HL-60 (cell line): ENCODE results near the gene LETM1.

Experiments
- POLR2AphosphoS5 ChIP-seq: IDR thresholded peaks from 2 replicates; pipeline ENCODE4 v1.6.1; 2012; ENCODE audit warnings: low read depth
- SPI1 ChIP-seq: IDR thresholded peaks from 2 replicates; pipeline ENCODE4 v1.6.1; 2012; ENCODE audit warnings: low read depth, mild to moderate bottlenecking, borderline replicate concordance
- TF ChIP-seq, protein P1 (sequence below): IDR thresholded peaks from one replicate; pipeline ENCODE4 v1.5.1; 2011; ENCODE audit warnings: low read length, control low read depth, inconsistent platforms; ENCODE audit not compliant: insufficient read depth
- TF ChIP-seq, protein P2 (sequence below): IDR thresholded peaks from 2 replicates; pipeline ENCODE4 v1.6.1; 2012; ENCODE audit warnings: low read depth; ENCODE audit not compliant: insufficient replicate concordance

DNA sequence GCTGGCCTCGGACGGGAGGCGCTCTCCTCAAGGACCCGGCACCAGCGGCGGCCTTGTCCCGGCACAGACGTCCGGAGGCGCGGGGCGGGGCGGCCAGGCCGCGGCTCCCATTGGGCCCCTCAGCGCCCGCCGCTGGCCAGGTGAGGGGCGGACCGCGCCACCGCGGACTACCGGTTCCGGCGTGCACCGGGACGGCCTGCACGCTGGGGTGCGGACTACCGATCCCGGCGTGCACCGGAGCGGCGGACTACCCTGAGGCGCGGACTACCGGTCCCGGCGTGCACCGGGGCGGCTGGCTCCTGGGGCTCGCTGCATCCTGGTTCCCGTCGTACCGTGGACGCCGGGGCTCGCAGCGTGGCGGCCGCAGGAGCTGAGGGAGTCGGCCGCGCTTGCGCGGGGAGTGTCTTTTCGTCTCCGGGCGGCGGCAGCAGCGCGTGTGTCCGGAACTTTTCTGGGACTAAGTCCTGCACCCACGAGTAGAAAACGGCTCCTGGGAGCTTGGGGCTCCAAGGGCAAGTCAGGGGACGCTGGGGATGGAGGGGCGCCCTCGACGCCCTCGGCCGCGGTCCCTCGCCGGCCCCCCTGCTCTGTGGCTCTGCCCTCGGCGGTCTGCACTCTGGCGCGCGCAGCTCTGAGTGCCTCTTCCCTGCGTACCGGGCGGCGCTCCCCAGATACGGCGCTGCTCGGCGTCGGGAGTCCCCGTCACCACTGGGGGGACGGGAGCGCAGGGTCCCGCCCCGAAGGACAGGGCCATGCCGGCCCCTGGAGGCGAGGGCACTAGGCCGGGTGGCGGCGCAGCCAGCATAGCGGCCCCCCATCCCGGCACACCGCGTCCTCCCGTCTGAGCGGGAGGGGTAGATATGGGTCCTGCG is at the start of gene LETM1:
- TF ChIP-seq, protein P1, sequence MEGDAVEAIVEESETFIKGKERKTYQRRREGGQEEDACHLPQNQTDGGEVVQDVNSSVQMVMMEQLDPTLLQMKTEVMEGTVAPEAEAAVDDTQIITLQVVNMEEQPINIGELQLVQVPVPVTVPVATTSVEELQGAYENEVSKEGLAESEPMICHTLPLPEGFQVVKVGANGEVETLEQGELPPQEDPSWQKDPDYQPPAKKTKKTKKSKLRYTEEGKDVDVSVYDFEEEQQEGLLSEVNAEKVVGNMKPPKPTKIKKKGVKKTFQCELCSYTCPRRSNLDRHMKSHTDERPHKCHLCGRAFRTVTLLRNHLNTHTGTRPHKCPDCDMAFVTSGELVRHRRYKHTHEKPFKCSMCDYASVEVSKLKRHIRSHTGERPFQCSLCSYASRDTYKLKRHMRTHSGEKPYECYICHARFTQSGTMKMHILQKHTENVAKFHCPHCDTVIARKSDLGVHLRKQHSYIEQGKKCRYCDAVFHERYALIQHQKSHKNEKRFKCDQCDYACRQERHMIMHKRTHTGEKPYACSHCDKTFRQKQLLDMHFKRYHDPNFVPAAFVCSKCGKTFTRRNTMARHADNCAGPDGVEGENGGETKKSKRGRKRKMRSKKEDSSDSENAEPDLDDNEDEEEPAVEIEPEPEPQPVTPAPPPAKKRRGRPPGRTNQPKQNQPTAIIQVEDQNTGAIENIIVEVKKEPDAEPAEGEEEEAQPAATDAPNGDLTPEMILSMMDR: no peak
- TF ChIP-seq POLR2AphosphoS5 (peak; percentile 47; the same call in 1 of the 2 replicates), SPI1 (no peak)
- TF ChIP-seq, protein P2, sequence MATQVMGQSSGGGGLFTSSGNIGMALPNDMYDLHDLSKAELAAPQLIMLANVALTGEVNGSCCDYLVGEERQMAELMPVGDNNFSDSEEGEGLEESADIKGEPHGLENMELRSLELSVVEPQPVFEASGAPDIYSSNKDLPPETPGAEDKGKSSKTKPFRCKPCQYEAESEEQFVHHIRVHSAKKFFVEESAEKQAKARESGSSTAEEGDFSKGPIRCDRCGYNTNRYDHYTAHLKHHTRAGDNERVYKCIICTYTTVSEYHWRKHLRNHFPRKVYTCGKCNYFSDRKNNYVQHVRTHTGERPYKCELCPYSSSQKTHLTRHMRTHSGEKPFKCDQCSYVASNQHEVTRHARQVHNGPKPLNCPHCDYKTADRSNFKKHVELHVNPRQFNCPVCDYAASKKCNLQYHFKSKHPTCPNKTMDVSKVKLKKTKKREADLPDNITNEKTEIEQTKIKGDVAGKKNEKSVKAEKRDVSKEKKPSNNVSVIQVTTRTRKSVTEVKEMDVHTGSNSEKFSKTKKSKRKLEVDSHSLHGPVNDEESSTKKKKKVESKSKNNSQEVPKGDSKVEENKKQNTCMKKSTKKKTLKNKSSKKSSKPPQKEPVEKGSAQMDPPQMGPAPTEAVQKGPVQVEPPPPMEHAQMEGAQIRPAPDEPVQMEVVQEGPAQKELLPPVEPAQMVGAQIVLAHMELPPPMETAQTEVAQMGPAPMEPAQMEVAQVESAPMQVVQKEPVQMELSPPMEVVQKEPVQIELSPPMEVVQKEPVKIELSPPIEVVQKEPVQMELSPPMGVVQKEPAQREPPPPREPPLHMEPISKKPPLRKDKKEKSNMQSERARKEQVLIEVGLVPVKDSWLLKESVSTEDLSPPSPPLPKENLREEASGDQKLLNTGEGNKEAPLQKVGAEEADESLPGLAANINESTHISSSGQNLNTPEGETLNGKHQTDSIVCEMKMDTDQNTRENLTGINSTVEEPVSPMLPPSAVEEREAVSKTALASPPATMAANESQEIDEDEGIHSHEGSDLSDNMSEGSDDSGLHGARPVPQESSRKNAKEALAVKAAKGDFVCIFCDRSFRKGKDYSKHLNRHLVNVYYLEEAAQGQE: no peak
